ENCODE results near the gene SYNDIG1. TPM values are rescaled to one million over a fixed set of nuclear protein-coding genes. Genes with fewer than 3 reads are reported as not detected.

Gene SYNDIG1
- total RNA-seq, 1 experiment from 2014 or later, result not detected

GRCh38 chr20:24493181-24493580 lies 23.8 kb downstream of the SYNDIG1 start:
- no peaks in the 10 kb centered on the region for H3K9me2 ChIP-seq (replicated peaks; ENCODE audit: low read length)
- no peaks in the 10 kb centered on the region for H3F3A ChIP-seq (ENCODE audit: low read length, unreplicated experiment)
- H3K4me1 ChIP-seq (ENCODE audit: insufficient read depth, low read length), result no peaks in the 10 kb centered on the region
- no peak overlapping the region for H3K27ac ChIP-seq (ENCODE audit: low read length)
- DNase-seq (no peak), ATAC-seq (no peak)
- no peak overlapping the region for H2AFZ ChIP-seq (ENCODE audit: low read length)
- H3K4me2 ChIP-seq (ENCODE audit: low read length), result no peak overlapping the region
- no peaks in the 10 kb centered on the region for H3K36me3 ChIP-seq (ENCODE audit: low read depth, low read length)
- no TSS peak for BruUV-seq (replicated peaks)
- ChIA-PET CTCF (no interaction called here), POLR2A (ENCODE audit: unreplicated experiment) (no interaction called here)
- no peak for TF ChIP-seq EZH2 (IDR thresholded peaks at IDR 0.05; ENCODE audit: low read length, unreplicated experiment)
- TF ChIP-seq CTCF (conservative IDR thresholded peaks at IDR 0.05; ENCODE audit: low read depth, low read length), result no peak
- no peak for TF ChIP-seq EZH2phosphoT487 (IDR thresholded peaks at IDR 0.05; ENCODE audit: borderline replicate concordance, low read length)
- H3K79me2 ChIP-seq (ENCODE audit: low read length), result no peaks in the 10 kb centered on the region
- intact Hi-C loops (cut with micrococcal nuclease), result no loop called here
- peaks cover 65% of the 10 kb centered on the region for H3K27me3 ChIP-seq (ENCODE audit: low read length)
- no peaks in the 10 kb centered on the region for H4K20me1 ChIP-seq (ENCODE audit: low read length)
- H3K9me3 ChIP-seq (ENCODE audit: low read length), result no peaks in the 10 kb centered on the region
- no peak overlapping the region for H3K9ac ChIP-seq (ENCODE audit: low read length)
- H3K4me3 ChIP-seq (ENCODE audit: low read length), result no peak overlapping the region

GRCh38 chr20:24493661-24494459 lies 24.4 kb downstream of the SYNDIG1 start:
- CTCF ChIA-PET, result no interaction called here
- Histone ChIP-seq H3K27ac (ENCODE audit: low read length) (no peak overlapping the region), H3K79me2 (ENCODE audit: low read length) (no peaks in the 10 kb centered on the region), H2AFZ (ENCODE audit: low read length) (no peak overlapping the region), H3F3A (ENCODE audit: low read length, unreplicated experiment) (no peaks in the 10 kb centered on the region), H3K4me2 (ENCODE audit: low read length) (no peak overlapping the region), H3K36me3 (ENCODE audit: low read depth, low read length) (no peaks in the 10 kb centered on the region), H3K9me3 (ENCODE audit: low read length) (no peaks in the 10 kb centered on the region), H3K4me1 (ENCODE audit: insufficient read depth, low read length) (no peaks in the 10 kb centered on the region), H3K4me3 (ENCODE audit: low read length) (no peak overlapping the region), H3K9me2 (replicated peaks; ENCODE audit: low read length) (no peaks in the 10 kb centered on the region), H3K9ac (ENCODE audit: low read length) (no peak overlapping the region), H4K20me1 (ENCODE audit: low read length) (no peaks in the 10 kb centered on the region), H3K27me3 (ENCODE audit: low read length) (peaks cover 70% of the 10 kb centered on the region)
- ATAC-seq, result no peak
- POLR2A ChIA-PET (ENCODE audit: unreplicated experiment), result no interaction called here
- intact Hi-C loops (cut with micrococcal nuclease), result no loop called here
- BruUV-seq (replicated peaks), result no TSS peak
- no peak for TF ChIP-seq EZH2 (IDR thresholded peaks at IDR 0.05; ENCODE audit: low read length, unreplicated experiment)
- no peak for TF ChIP-seq EZH2phosphoT487 (IDR thresholded peaks at IDR 0.05; ENCODE audit: borderline replicate concordance, low read length)
- TF ChIP-seq CTCF (conservative IDR thresholded peaks at IDR 0.05; ENCODE audit: low read depth, low read length), result no peak
- no peak for DNase-seq

- ATAC-seq, result no peak
- Histone ChIP-seq H3K79me2 (ENCODE audit: low read length) (no peaks in the 10 kb centered on the region), H3K27ac (ENCODE audit: low read length) (no peak overlapping the region), H3F3A (ENCODE audit: low read length, unreplicated experiment) (no peaks in the 10 kb centered on the region), H4K20me1 (ENCODE audit: low read length) (no peaks in the 10 kb centered on the region), H3K4me3 (ENCODE audit: low read length) (no peak overlapping the region), H3K9ac (ENCODE audit: low read length) (no peak overlapping the region), H3K27me3 (ENCODE audit: low read length) (peaks cover 71% of the 10 kb centered on the region), H3K4me1 (ENCODE audit: insufficient read depth, low read length) (no peaks in the 10 kb centered on the region), H3K36me3 (ENCODE audit: low read depth, low read length) (no peaks in the 10 kb centered on the region), H2AFZ (ENCODE audit: low read length) (no peak overlapping the region), H3K9me2 (replicated peaks; ENCODE audit: low read length) (no peaks in the 10 kb centered on the region), H3K9me3 (ENCODE audit: low read length) (no peaks in the 10 kb centered on the region), H3K4me2 (ENCODE audit: low read length) (no peak overlapping the region)
- POLR2A ChIA-PET (ENCODE audit: unreplicated experiment), result no interaction called here
- intact Hi-C loops (cut with micrococcal nuclease), result no loop called here
- no TSS peak for BruUV-seq (replicated peaks)
- DNase-seq, result no peak
- TF ChIP-seq CTCF (conservative IDR thresholded peaks at IDR 0.05; ENCODE audit: low read depth, low read length) (no peak), EZH2phosphoT487 (IDR thresholded peaks at IDR 0.05; ENCODE audit: borderline replicate concordance, low read length) (no peak), EZH2 (IDR thresholded peaks at IDR 0.05; ENCODE audit: low read length, unreplicated experiment) (no peak)
- CTCF ChIA-PET, result no interaction called here
Measured at GRCh38 chr20:24494460-24494920, 25.1 kb downstream of the SYNDIG1 start.

Measured in PC-3 (cell line).